Progenitor cell of endocrine pancreas (in vitro differentiated cells): Measurements from ENCODE around the gene PSME1. TPM values are rescaled to one million over a fixed set of nuclear protein-coding genes. Genes with fewer than 3 reads are reported as not detected.

Source experiments
- DNase-seq: peaks from one replicate; pipeline ENCODE4 v3.0.0; 2021; ENCODE audit warnings: low spot score; ENCODE audit not compliant: unreplicated experiment
- H3K27ac Mint-ChIP-seq: 2 replicates; pipeline ENCODE4 v1.8.0; 2021; ENCODE audit warnings: mild to moderate bottlenecking, moderate library complexity, mixed read lengths
- H3K27me3 Mint-ChIP-seq: 2 replicates; pipeline ENCODE4 v1.8.0; 2021; ENCODE audit warnings: mixed read lengths
- H3K36me3 Mint-ChIP-seq: 2 replicates; pipeline ENCODE4 v1.8.0; 2022; ENCODE audit warnings: mixed read lengths; ENCODE audit not compliant: insufficient read depth
- H3K4me1 Mint-ChIP-seq: 2 replicates; pipeline ENCODE4 v1.8.0; 2021; ENCODE audit warnings: low read depth, mixed read lengths
- H3K4me3 Mint-ChIP-seq: 2 replicates; pipeline ENCODE4 v1.8.0; 2021; ENCODE audit warnings: low read depth, mild to moderate bottlenecking, moderate library complexity, mixed read lengths
- H3K9me3 Mint-ChIP-seq: 2 replicates; pipeline ENCODE4 v1.8.0; 2021; ENCODE audit warnings: low read depth, mixed read lengths
- CTCF ChIP-seq: fragments of 200-600 bp; sonication (generic); IDR thresholded peaks from one replicate; pipeline ENCODE4 v1.5.0; 2021; ENCODE audit warnings: antibody characterized with exemption, mild to moderate bottlenecking; ENCODE audit not compliant: unreplicated experiment
- total RNA-seq: library from RNA; stranded (reverse); gene quantifications from 2 replicates; pipeline ENCODE4 v1.2.1, GENCODE V29; 2021

The PSME1 gene
- total RNA-seq, 1 donor from 2014 or later: 103 TPM

- Mint-ChIP-seq H3K27me3 (no peaks in the 10 kb centered on the region), H3K27ac (peak overlapping the region; percentile 96), H3K9me3 (no peaks in the 10 kb centered on the region), H3K4me1 (peaks cover 14% of the 10 kb centered on the region), H3K36me3 (peaks cover 3% of the 10 kb centered on the region), H3K4me3 (peak overlapping the region; percentile 96)
- DNase-seq: no peak
- TF ChIP-seq CTCF: no peak
Measured at GRCh38 chr14:24095271-24096068, 40.5 kb upstream of the PSME1 start.

GRCh38 chr14:24096545-24097181, 39.3 kb upstream of the PSME1 start:
- no peaks in the 10 kb centered on the region for H3K27me3 Mint-ChIP-seq
- no peak for TF ChIP-seq CTCF
- no peak overlapping the region for H3K27ac Mint-ChIP-seq
- H3K4me1 Mint-ChIP-seq: peaks cover 14% of the 10 kb centered on the region
- H3K9me3 Mint-ChIP-seq: no peaks in the 10 kb centered on the region
- H3K4me3 Mint-ChIP-seq: peak overlapping the region; percentile 12
- DNase-seq: no peak
- peaks cover 4% of the 10 kb centered on the region for H3K36me3 Mint-ChIP-seq

GRCh38 chr14:24098229-24098926, 37.6 kb upstream of the PSME1 start:
- TF ChIP-seq CTCF: no peak
- Mint-ChIP-seq H3K4me3 (no peak overlapping the region), H3K36me3 (peaks cover 8% of the 10 kb centered on the region), H3K27ac (no peak overlapping the region), H3K9me3 (no peaks in the 10 kb centered on the region), H3K4me1 (peaks cover 14% of the 10 kb centered on the region), H3K27me3 (no peaks in the 10 kb centered on the region)
- DNase-seq: no peak

GRCh38 chr14:24098927-24099813, 36.8 kb upstream of the PSME1 start:
- Mint-ChIP-seq H3K27ac (no peak overlapping the region), H3K4me1 (peaks cover 11% of the 10 kb centered on the region), H3K9me3 (no peaks in the 10 kb centered on the region), H3K27me3 (no peaks in the 10 kb centered on the region), H3K4me3 (no peak overlapping the region), H3K36me3 (peaks cover 14% of the 10 kb centered on the region)
- no peak for DNase-seq
- TF ChIP-seq CTCF: no peak
